Peyer's patch (tissue), 4 donors: ENCODE data around the gene SCML2.

Experiments
- CTCF ChIP-seq, 6 experiments: fragments of 450-650 bp in 4 of 6; fragments of 200-600 bp in 2 of 6; sonication (generic) in 1 of 6; IDR thresholded peaks; one replicate each; pipeline ENCODE4 v1.5.1; 2017 to 2019; ENCODE audit warnings: antibody characterized with exemption in 6 of 6, mild to moderate bottlenecking in 3 of 6, moderate library complexity in 1 of 6
- POLR2A ChIP-seq, 2 donors: fragments of 450-650 bp; IDR thresholded peaks; one replicate each; pipeline ENCODE4 v1.5.1; 2017; ENCODE audit warnings: antibody characterized with exemption in 2 of 2, mild to moderate bottlenecking in 2 of 2, moderate library complexity in 2 of 2

GRCh38 chrX:18203631-18204030, 150.9 kb downstream of the SCML2 start:
- TF ChIP-seq POLR2A (IDR thresholded peaks at IDR 0.05) (no peak), CTCF (IDR thresholded peaks at IDR 0.05) (no peak)
